GM12878 (cell line): ENCODE results near the gene RSRC1. TPM values are rescaled to one million over a fixed set of nuclear protein-coding genes. Genes with fewer than 3 reads are reported as not detected.
A peak's percentile ranks its signal among the peaks of the same experiment; 100 is the strongest.

Experiments used
- ATAC-seq: fragments of 200-7000 bp; cut with Tn5 transposase; 3 replicates; pipeline ENCODE4 v1.9.1; 2020; ENCODE audit warnings: mild to moderate bottlenecking, moderate library complexity
- BruUV-seq: library from RNA; stranded (reverse); fragments of 400-500 nt; replicated peaks from 2 replicates; lab custom pipeline; 2021; lab: Mats Ljungman, UMichigan
- CTCF ChIA-PET: fragments of 300-600 bp; sonication (Branson Sonifier 250); formaldehyde crosslinking; extraction: SDS; loops from one replicate; lab custom pipeline; 2021; ENCODE audit warnings: inconsistent platforms; lab: Yijun Ruan, JAX
- POLR2A ChIA-PET: fragments of 350-600 bp; formaldehyde crosslinking; extraction: SDS; loops from one replicate; lab custom pipeline; 2021; ENCODE audit warnings: inconsistent platforms; lab: Charles Lee
- RAD21 ChIA-PET: fragments of 300-600 bp; sonication (Branson Sonifier 250); formaldehyde crosslinking; loops from one replicate; lab custom pipeline; 2023; ENCODE audit warnings: antibody characterized with exemption; ENCODE audit not compliant: unreplicated experiment; lab: Charles Lee
- SMC1A ChIA-PET: fragments of 300-600 bp; sonication (Branson Sonifier 250); formaldehyde crosslinking; loops from one replicate; lab custom pipeline; 2023; ENCODE audit not compliant: unreplicated experiment, uncharacterized antibody; lab: Charles Lee
- DNase-seq: peaks from one replicate; pipeline ENCODE4 v3.0.0-alpha.2; 2011; ENCODE audit warnings: low read depth, low spot score
- FAIRE-seq: peaks from 3 replicates; lab custom pipeline; 2011; peaks lifted over from hg19 to GRCh38; lab: Jason Lieb, UNC
- H2AFZ ChIP-seq: 2 replicates; pipeline ENCODE4 v1.6.0; 2011; ENCODE audit warnings: low read depth, low read length, control low read depth; ENCODE audit not compliant: control insufficient read depth
- H3K27ac ChIP-seq: 2 replicates; pipeline ENCODE4 v1.5.1; 2011; ENCODE audit warnings: control low read depth; ENCODE audit not compliant: control insufficient read depth, insufficient read depth
- H3K27me3 ChIP-seq, 2 experiments: replicated peaks in 1 of 2; 2 replicates each; pipeline versions ENCODE4 v1.6.0 to v1.6.1; 2011; ENCODE audit warnings: low read length in 1 of 2; ENCODE audit not compliant: control insufficient read depth in 2 of 2, insufficient read depth in 2 of 2
- H3K36me3 ChIP-seq, 2 experiments: 2 replicates each; pipeline ENCODE4 v1.5.1; 2011; ENCODE audit warnings: low read length in 1 of 2; ENCODE audit not compliant: control insufficient read depth in 2 of 2, insufficient read depth in 2 of 2
- H3K4me1 ChIP-seq: 2 replicates; pipeline ENCODE4 v1.6.1; 2011; ENCODE audit warnings: mild to moderate bottlenecking, low read length, moderate library complexity, mixed read lengths; ENCODE audit not compliant: control insufficient read depth, insufficient read depth
- H3K4me2 ChIP-seq: 2 replicates; pipeline ENCODE4 v1.6.0; 2011; ENCODE audit warnings: control low read depth; ENCODE audit not compliant: control insufficient read depth, insufficient read depth
- H3K4me3 ChIP-seq: fragments of 200-600 bp; sonication (generic); 2 replicates; pipeline ENCODE4 v1.5.1; 2016
- H3K79me2 ChIP-seq: 2 replicates; pipeline ENCODE4 v1.6.0; 2011; ENCODE audit warnings: low read length; ENCODE audit not compliant: control insufficient read depth, insufficient read depth
- H3K9ac ChIP-seq: 2 replicates; pipeline ENCODE4 v1.8.0; 2011; ENCODE audit warnings: low read length, control low read depth, mixed read lengths; ENCODE audit not compliant: control insufficient read depth, insufficient read depth
- H3K9me3 ChIP-seq: replicated peaks from 3 replicates; pipeline ENCODE4 v1.5.1; 2011; ENCODE audit warnings: mild to moderate bottlenecking, low read length; ENCODE audit not compliant: control insufficient read depth, insufficient read depth
- H4K20me1 ChIP-seq: 2 replicates; pipeline ENCODE4 v1.6.0; 2011; ENCODE audit not compliant: control insufficient read depth, insufficient read depth
- ATF7 ChIP-seq: fragments of 450-650 bp; IDR thresholded peaks from 2 replicates; pipeline ENCODE4 v1.6.1; 2016; ENCODE audit warnings: low read depth, mild to moderate bottlenecking
- BMI1 ChIP-seq: fragments of 450-650 bp; IDR thresholded peaks from 2 replicates; pipeline ENCODE4 v1.6.1; 2016; ENCODE audit warnings: mild to moderate bottlenecking, moderate library complexity, borderline replicate concordance
- CREB1 ChIP-seq: IDR thresholded peaks from 2 replicates; pipeline ENCODE4 v1.6.1; 2012; ENCODE audit warnings: low read depth, mild to moderate bottlenecking, inconsistent platforms
- CREM ChIP-seq: IDR thresholded peaks from 2 replicates; pipeline ENCODE4 v1.6.1; 2014; ENCODE audit warnings: antibody characterized with exemption, low read depth
- EP300 ChIP-seq, 2 experiments: fragments of 150-350 bp in 1 of 2; IDR thresholded peaks; 2 replicates each; pipeline ENCODE4 v1.6.1; 2011 to 2012; ENCODE audit warnings: low read depth in 2 of 2, low read length in 2 of 2, borderline replicate concordance in 1 of 2, improper control_type of control experiment in 1 of 2, inconsistent platforms in 1 of 2; ENCODE audit not compliant: control insufficient read depth in 1 of 2
- FOXM1 ChIP-seq: IDR thresholded peaks from 2 replicates; pipeline ENCODE4 v1.6.1; 2012; ENCODE audit warnings: low read depth, mild to moderate bottlenecking, inconsistent platforms, low read length, moderate library complexity
- GABPA ChIP-seq: IDR thresholded peaks from 2 replicates; pipeline ENCODE4 v1.6.1; 2014; ENCODE audit warnings: antibody characterized with exemption, low read depth, mild to moderate bottlenecking, inconsistent platforms
- IRF4 ChIP-seq: IDR thresholded peaks from 2 replicates; pipeline ENCODE4 v1.6.1; 2011; ENCODE audit warnings: low read depth, low read length
- JUNB ChIP-seq: IDR thresholded peaks from 2 replicates; pipeline ENCODE4 v1.6.1; 2016; ENCODE audit warnings: antibody characterized with exemption, mild to moderate bottlenecking
- NFIC ChIP-seq: IDR thresholded peaks from 2 replicates; pipeline ENCODE4 v1.6.1; 2012; ENCODE audit warnings: low read depth, mild to moderate bottlenecking, inconsistent platforms, low read length, moderate library complexity
- RAD51 ChIP-seq: fragments of 450-650 bp; IDR thresholded peaks from 2 replicates; pipeline ENCODE4 v1.6.1; 2016; ENCODE audit warnings: moderate library complexity, mild to moderate bottlenecking, inconsistent platforms
- RUNX3 ChIP-seq: IDR thresholded peaks from 2 replicates; pipeline ENCODE4 v1.6.1; 2012; ENCODE audit warnings: low read length, inconsistent platforms
- ZBTB33 ChIP-seq: fragments of 450-650 bp; IDR thresholded peaks from 2 replicates; pipeline ENCODE4 v1.6.1; 2017; ENCODE audit warnings: mild to moderate bottlenecking
- WGBS: methylation state at CpG from one replicate; pipeline ENCODE4 v1.1.6; 2016; ENCODE audit warnings: low lambda C conversion rate; ENCODE audit not compliant: insufficient replicate concordance, insufficient coverage; ENCODE audit errors: missing lambda C conversion rate; 5-methylcytosine and 5-hydroxymethylcytosine counted together
- in situ Hi-C: fragments of 300-500 bp; cut with MboI; formaldehyde crosslinking; loops from 9 replicates; pipeline ENCODE4 v1.14.3; 2018; ENCODE audit warnings: mixed read lengths
- intact Hi-C: fragments of 100-400 bp; cut with micrococcal nuclease; formaldehyde crosslinking; loops from one replicate; pipeline ENCODE4 v1.14.2; 2022; ENCODE audit not compliant: unreplicated experiment
- polyA plus RNA-seq, 11 experiments: library from polyadenylated mRNA; depleted of rRNA in 4 of 11; unstranded in 6 of 11; stranded (reverse) in 5 of 11; fragments of >200 nt; fragmentation: Nextera tagmentation in 4 of 11; fragmentation: Illumina TruSeq in 1 of 11; extraction: Ambion mirVana in 4 of 11; extraction: Trizol in 1 of 11; gene quantifications; 1 replicate in 1 of 11; 2 replicates in 10 of 11; pipeline versions ENCODE4 v1.2.1 to v1.2.3, GENCODE V29; 2011 to 2016; ENCODE audit warnings: inconsistent platforms in 2 of 11, missing spikeins in 2 of 11, low read depth in 1 of 11
- total RNA-seq, 4 experiments: library from RNA; depleted of rRNA in 3 of 4; stranded (reverse); fragments of >200 nt in 3 of 4; fragmentation: Illumina TruSeq in 1 of 4; extraction: Trizol in 1 of 4; gene quantifications; 2 replicates each; pipeline versions ENCODE4 v1.2.1 to v1.2.3, GENCODE V29; 2013 to 2021

Gene RSRC1
- total and polyA plus RNA-seq, 10 of the 15 experiments (the other 5 are each of a cell fraction or from before 2014, with no cell fraction given), result 16.4 to 85.9 (median 42.0) TPM

- Histone ChIP-seq H3K9me3 (no peaks in the 10 kb centered on the region), H2AFZ (no peak overlapping the region), H3K79me2 (no peaks in the 10 kb centered on the region), H3K4me2 (no peak overlapping the region), H4K20me1 (no peaks in the 10 kb centered on the region), H3K9ac (no peak overlapping the region), H3K4me1 (no peaks in the 10 kb centered on the region), H3K27ac (no peak overlapping the region), H3K27me3 (no peaks in the 10 kb centered on the region)
- ChIA-PET SMC1A (interaction anchor here (0.8 to 1.6 kb wide), 5 partner anchors 10 to 50 kb away, joined by 3 to 8 read pairs (median 4); no protein-coding TSS in a partner anchor), RAD21 (interaction anchor here (1.4 to 1.6 kb wide), 2 partner anchors 18 to 150 kb away, joined by 3 to 4 read pairs; no protein-coding TSS in a partner anchor), CTCF (interaction anchor here (0.6 to 2.2 kb wide), 5 partner anchors 19 to 1143 kb away, joined by 3 to 7 read pairs (median 3); no protein-coding TSS in a partner anchor), POLR2A (interaction anchor here (1.3 kb wide), 1 partner anchor 28 kb away, joined by 3 read pairs; no protein-coding TSS in a partner anchor)
- in situ Hi-C loops, result no loop called here
- FAIRE-seq (no peak), DNase-seq (no peak), ATAC-seq (peak; percentile 89)
- BruUV-seq, result no TSS peak
- TF ChIP-seq RAD51 (no peak), GABPA (peak; percentile 17; the same call in 1 of the 2 replicates), NFIC (peak; percentile 55; the same call in 1 of the 2 replicates), ATF7 (peak; percentile 26; the same call in 1 of the 2 replicates), JUNB (peak; percentile 85), CREM (peak; percentile 68), ZBTB33 (no peak), RUNX3 (peak; percentile 43; the same call in 1 of the 2 replicates), BMI1 (peak; percentile 74), IRF4 (no peak), FOXM1 (peak; percentile 63; the same call in 1 of the 2 replicates), EP300 (IDR thresholded peaks at IDR 0.05; ENCODE audit: borderline replicate concordance in 1 of 2, control insufficient read depth in 1 of 2, low read depth in 2 of 2, low read length in 2 of 2) (peak in 1 of 2 experiments; percentile 30; a peak in 1 of 4 replicates), CREB1 (peak; percentile 74)
- TF ChIP-seq, all 136 proteins: peak for 10
- Histone ChIP-seq H3K36me3 (no peaks in the 10 kb centered on the region), H3K4me3 (no peak overlapping the region)
- WGBS, result 66% methylated on average over 2 of the region's 2 CpGs
- intact Hi-C loops, result no loop called here
Observed at GRCh38 chr3:158384019-158384418, 274.1 kb downstream of the RSRC1 start.
